Ishikawa (cell line): ENCODE measurements around the gene GSK3A.

Source experiments
- CEBPB ChIP-seq: IDR thresholded peaks from 2 replicates; pipeline ENCODE4 v1.6.1; 2012
- CREB1 ChIP-seq: IDR thresholded peaks from 2 replicates; pipeline ENCODE4 v1.6.1; 2012; ENCODE audit warnings: low read depth
- EGR1 ChIP-seq: IDR thresholded peaks from 2 replicates; pipeline ENCODE4 v1.6.1; 2012
- EP300 ChIP-seq: IDR thresholded peaks from 2 replicates; pipeline ENCODE4 v1.6.1; 2012; ENCODE audit warnings: borderline replicate concordance
- FOXM1 ChIP-seq: IDR thresholded peaks from 2 replicates; pipeline ENCODE4 v1.6.1; 2012; ENCODE audit warnings: low read depth, borderline replicate concordance
- NFIC ChIP-seq: IDR thresholded peaks from 2 replicates; pipeline ENCODE4 v1.6.1; 2012
- RAD21 ChIP-seq: IDR thresholded peaks from 2 replicates; pipeline ENCODE4 v1.6.1; 2012; ENCODE audit warnings: low read depth
- TAF1 ChIP-seq: IDR thresholded peaks from 2 replicates; pipeline ENCODE4 v1.6.1; 2012; ENCODE audit warnings: low read depth, mild to moderate bottlenecking
- TCF12 ChIP-seq: IDR thresholded peaks from 2 replicates; pipeline ENCODE4 v1.6.1; 2012; ENCODE audit warnings: low read depth
- TEAD4 ChIP-seq: IDR thresholded peaks from 2 replicates; pipeline ENCODE4 v1.6.1; 2012
- YY1 ChIP-seq: IDR thresholded peaks from 2 replicates; pipeline ENCODE4 v1.6.1; 2012; ENCODE audit warnings: low read depth
- ZBTB7A ChIP-seq: IDR thresholded peaks from 2 replicates; pipeline ENCODE4 v1.6.1; 2012; ENCODE audit warnings: low read depth
- TF ChIP-seq, protein P1 (sequence below): IDR thresholded peaks from 2 replicates; pipeline ENCODE4 v1.6.1; 2012
- TF ChIP-seq, protein P2 (sequence below): IDR thresholded peaks from 2 replicates; pipeline ENCODE4 v1.6.1; 2012
- TF ChIP-seq, protein P3 (sequence below): IDR thresholded peaks from 2 replicates; pipeline ENCODE4 v1.6.1; 2012; ENCODE audit warnings: low read depth, mild to moderate bottlenecking

GSK3A gene

DNA sequence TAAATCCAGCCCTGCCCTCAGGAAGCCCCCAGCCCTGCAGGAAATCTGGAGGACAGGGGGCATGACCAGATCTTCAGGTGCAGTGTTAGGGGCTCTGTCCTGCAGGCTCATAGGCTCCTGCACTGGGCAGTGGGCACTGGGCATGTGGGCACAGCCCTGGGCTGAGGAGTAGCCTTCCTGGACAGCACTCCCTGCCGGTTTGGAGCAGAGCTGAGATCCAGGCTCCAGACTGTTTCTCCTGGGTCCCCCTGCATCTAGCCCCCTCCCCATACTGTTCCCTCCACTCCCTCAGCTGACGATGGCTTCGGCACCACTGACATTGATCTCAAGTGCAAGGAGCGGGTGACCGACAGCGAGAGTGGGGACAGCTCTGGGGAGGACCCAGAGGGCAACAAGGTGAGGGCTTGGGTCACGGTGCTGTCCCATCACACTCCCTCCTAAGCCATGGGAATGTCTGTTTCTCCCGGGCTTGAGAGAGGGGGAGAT lies 47.2 kb upstream of the GSK3A start:
- TF ChIP-seq YY1 = no peak
- TF ChIP-seq NFIC = no peak
- no peak for TF ChIP-seq ZBTB7A
- TF ChIP-seq TAF1 = no peak
- TF ChIP-seq RAD21 = no peak
- no peak for TF ChIP-seq EGR1
- TF ChIP-seq TCF12 = no peak
- TF ChIP-seq FOXM1 = no peak
- TF ChIP-seq TEAD4 = no peak
- TF ChIP-seq EP300 = no peak
- TF ChIP-seq, protein P1, sequence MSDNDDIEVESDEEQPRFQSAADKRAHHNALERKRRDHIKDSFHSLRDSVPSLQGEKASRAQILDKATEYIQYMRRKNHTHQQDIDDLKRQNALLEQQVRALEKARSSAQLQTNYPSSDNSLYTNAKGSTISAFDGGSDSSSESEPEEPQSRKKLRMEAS = no peak
- TF ChIP-seq, protein P2, sequence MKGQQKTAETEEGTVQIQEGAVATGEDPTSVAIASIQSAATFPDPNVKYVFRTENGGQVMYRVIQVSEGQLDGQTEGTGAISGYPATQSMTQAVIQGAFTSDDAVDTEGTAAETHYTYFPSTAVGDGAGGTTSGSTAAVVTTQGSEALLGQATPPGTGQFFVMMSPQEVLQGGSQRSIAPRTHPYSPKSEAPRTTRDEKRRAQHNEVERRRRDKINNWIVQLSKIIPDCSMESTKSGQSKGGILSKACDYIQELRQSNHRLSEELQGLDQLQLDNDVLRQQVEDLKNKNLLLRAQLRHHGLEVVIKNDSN = no peak
- TF ChIP-seq, protein P3, sequence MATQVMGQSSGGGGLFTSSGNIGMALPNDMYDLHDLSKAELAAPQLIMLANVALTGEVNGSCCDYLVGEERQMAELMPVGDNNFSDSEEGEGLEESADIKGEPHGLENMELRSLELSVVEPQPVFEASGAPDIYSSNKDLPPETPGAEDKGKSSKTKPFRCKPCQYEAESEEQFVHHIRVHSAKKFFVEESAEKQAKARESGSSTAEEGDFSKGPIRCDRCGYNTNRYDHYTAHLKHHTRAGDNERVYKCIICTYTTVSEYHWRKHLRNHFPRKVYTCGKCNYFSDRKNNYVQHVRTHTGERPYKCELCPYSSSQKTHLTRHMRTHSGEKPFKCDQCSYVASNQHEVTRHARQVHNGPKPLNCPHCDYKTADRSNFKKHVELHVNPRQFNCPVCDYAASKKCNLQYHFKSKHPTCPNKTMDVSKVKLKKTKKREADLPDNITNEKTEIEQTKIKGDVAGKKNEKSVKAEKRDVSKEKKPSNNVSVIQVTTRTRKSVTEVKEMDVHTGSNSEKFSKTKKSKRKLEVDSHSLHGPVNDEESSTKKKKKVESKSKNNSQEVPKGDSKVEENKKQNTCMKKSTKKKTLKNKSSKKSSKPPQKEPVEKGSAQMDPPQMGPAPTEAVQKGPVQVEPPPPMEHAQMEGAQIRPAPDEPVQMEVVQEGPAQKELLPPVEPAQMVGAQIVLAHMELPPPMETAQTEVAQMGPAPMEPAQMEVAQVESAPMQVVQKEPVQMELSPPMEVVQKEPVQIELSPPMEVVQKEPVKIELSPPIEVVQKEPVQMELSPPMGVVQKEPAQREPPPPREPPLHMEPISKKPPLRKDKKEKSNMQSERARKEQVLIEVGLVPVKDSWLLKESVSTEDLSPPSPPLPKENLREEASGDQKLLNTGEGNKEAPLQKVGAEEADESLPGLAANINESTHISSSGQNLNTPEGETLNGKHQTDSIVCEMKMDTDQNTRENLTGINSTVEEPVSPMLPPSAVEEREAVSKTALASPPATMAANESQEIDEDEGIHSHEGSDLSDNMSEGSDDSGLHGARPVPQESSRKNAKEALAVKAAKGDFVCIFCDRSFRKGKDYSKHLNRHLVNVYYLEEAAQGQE = no peak
- TF ChIP-seq CREB1 = no peak
- no peak for TF ChIP-seq CEBPB

DNA sequence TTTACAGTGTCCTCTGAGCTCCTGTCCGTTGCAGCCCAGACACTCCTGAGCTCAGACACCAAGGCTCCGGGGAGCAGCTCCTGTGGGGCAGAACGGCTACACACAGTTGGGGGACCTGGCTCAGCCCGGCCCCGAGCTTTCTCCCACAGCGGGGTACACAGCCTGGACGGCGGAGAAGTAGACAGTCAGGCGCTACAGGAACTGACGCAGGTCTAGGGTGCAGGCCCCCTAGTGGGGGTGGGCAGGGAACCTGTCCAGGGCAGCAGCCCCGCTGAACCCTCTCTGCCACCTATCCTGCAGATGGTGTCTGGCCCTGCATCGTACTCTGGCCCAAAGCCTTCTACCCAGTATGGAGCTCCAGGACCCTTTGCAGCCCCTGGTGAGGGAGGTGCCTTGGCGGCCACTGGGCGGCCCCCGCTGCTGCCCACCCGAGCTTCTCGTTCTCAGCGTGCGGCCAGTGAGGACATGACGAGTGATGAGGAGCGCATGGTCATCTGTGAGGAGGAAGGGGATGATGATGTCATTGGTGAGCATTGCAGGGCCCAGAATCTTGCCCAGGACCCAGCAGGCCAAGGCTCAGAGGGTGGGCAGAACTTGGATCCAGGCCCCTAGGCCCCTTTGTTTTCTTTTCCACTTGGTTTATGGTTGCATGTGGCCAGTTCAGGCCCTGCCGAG lies 46.6 kb upstream of the GSK3A start:
- TF ChIP-seq, protein P3 = no peak
- no peak for TF ChIP-seq YY1
- TF ChIP-seq TEAD4 = no peak
- TF ChIP-seq, protein P2 = no peak
- no peak for TF ChIP-seq RAD21
- TF ChIP-seq EGR1 = no peak
- TF ChIP-seq ZBTB7A = no peak
- TF ChIP-seq CEBPB = no peak
- no peak for TF ChIP-seq NFIC
- TF ChIP-seq CREB1 = no peak
- TF ChIP-seq FOXM1 = no peak
- TF ChIP-seq TAF1 = no peak
- TF ChIP-seq, protein P1 = no peak

DNA sequence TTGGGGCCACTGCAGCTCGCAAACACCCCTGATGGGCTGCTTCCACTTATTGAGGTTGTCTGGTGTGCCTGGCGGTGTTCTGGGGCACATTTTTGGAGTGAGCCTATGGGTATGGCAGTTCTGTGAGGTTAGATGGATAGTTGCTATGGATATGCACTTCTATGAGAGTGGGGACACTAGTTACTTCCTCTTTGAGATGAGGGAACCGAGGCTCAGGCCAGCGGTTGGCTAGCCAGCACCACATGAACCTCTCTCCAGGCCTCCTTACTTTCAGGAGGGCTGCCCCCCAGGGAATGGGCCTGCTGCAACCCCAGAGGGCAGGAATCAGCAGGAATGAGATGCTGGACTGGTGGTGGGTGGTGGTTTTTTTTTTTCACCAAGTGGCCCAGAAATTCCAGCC lies 46.0 kb upstream of the GSK3A start:
- TF ChIP-seq YY1 (no peak), TEAD4 (no peak), EP300 (no peak), NFIC (no peak), EGR1 (no peak), CREB1 (no peak), CEBPB (no peak), TCF12 (no peak), FOXM1 (no peak), TAF1 (no peak), RAD21 (no peak), ZBTB7A (no peak)
- TF ChIP-seq, protein P3 = no peak
- TF ChIP-seq, protein P1 = no peak
- TF ChIP-seq, protein P2 = no peak
